OCI-LY3 (cell line): Measurements from ENCODE around the gene TMOD2.

Experiments used
- H2AFZ ChIP-seq: fragments of 200-600, 300-600 bp; shearing (Covaris generic); 2 replicates; pipeline ENCODE4 v1.6.0; 2014; ENCODE audit warnings: antibody characterized with exemption, low read depth, low read length
- H3K27ac ChIP-seq: fragments of 200-600, 300-600 bp; sonication (generic); 2 replicates; pipeline ENCODE4 v1.5.1; 2014; ENCODE audit warnings: mild to moderate bottlenecking, low read length, moderate library complexity, mixed read lengths
- H3K27me3 ChIP-seq: fragments of 200-600, 300-600 bp; sonication (generic); 2 replicates; pipeline ENCODE4 v1.6.1; 2014; ENCODE audit warnings: low read depth, low read length, mixed read lengths
- H3K36me3 ChIP-seq: fragments of 200-600, 300-600 bp; sonication (generic); replicated peaks from 2 replicates; pipeline ENCODE3; 2014; ENCODE audit warnings: low read depth, low read length, mixed read lengths
- H3K4me1 ChIP-seq: fragments of 300-600, 200-600 bp; sonication (generic); 2 replicates; pipeline ENCODE4 v1.6.1; 2014; ENCODE audit warnings: low read length, mixed read lengths
- H3K4me2 ChIP-seq: fragments of 200-600, 300-600 bp; sonication (generic); 2 replicates; pipeline ENCODE4 v1.6.1; 2014; ENCODE audit warnings: low read length, mixed read lengths
- H3K4me3 ChIP-seq: fragments of 300-600, 200-600 bp; sonication (generic); 2 replicates; pipeline ENCODE4 v1.5.1; 2014; ENCODE audit warnings: antibody characterized with exemption, mild to moderate bottlenecking, low read length, moderate library complexity
- H3K79me2 ChIP-seq: fragments of 300-600, 200-600 bp; shearing (Covaris generic); 2 replicates; pipeline ENCODE4 v1.6.1; 2014; ENCODE audit warnings: mild to moderate bottlenecking, low read length, mixed read lengths
- H3K9ac ChIP-seq: fragments of 300-600, 200-600 bp; shearing (Covaris generic); 2 replicates; pipeline ENCODE4 v1.6.0; 2014; ENCODE audit warnings: mild to moderate bottlenecking, low read length, moderate library complexity
- H3K9me3 ChIP-seq: fragments of 200-600, 300-600 bp; shearing (Covaris generic); 2 replicates; pipeline ENCODE4 v1.6.1; 2014; ENCODE audit warnings: low read length, mixed read lengths; ENCODE audit not compliant: insufficient read depth
- H4K20me1 ChIP-seq: fragments of 200-600, 300-600 bp; sonication (generic); 2 replicates; pipeline ENCODE4 v1.6.1; 2016; ENCODE audit warnings: low read length, mixed read lengths; ENCODE audit not compliant: insufficient read depth
- EZH2phosphoT487 ChIP-seq: fragments of 200-600 bp; shearing (Covaris generic); IDR thresholded peaks from 2 replicates; pipeline ENCODE4 v1.6.1; 2018; ENCODE audit warnings: antibody characterized with exemption, mixed run types, low read depth
- TF ChIP-seq, protein P1 (sequence below): fragments of 200-600, 300-600 bp; sonication (generic); IDR thresholded peaks from 2 replicates; pipeline ENCODE4 v1.5.1; 2014; ENCODE audit warnings: antibody characterized with exemption, low read length, low read depth

TMOD2 gene

DNA sequence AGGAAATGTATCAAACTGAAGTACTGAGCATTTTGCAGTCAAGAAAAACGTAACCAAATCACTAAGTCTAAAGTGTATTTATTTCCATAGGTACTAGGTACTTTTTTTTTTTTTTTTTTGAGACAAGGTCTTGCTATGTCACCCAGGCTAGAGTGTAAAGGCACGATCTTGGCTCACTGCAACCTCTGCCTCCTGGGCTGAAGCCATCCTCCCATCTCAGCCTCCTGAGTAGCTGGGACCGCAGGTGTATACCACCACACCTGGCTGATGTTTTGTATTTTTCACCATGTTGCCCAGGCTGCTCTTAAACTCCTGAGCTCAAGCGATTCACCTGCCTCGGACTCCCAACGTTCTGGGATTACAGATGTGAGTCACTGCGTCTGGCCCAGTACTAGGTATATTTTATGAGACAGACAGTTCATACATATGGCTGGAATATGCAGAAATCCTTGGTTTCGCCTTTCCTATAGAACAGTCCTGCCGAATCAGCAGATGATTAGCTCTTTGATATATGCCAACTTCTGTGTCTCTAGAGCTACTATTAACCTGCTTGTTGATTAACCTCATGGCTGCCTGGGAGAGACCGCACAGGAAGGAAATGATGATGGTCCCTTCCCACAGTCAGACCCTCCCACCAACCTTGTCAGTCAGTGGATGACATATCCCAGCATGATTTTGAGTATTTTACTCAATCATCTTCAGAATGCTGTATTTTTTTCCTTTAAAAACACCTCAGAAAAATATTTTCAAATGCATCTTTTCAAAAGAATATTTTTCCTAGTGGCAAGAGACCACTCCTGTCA, 110.4 kb downstream of the TMOD2 start:
- peaks cover 25% of the 10 kb centered on the region for H3K79me2 ChIP-seq
- H3K36me3 ChIP-seq, result peaks cover 19% of the 10 kb centered on the region
- TF ChIP-seq, protein P1, sequence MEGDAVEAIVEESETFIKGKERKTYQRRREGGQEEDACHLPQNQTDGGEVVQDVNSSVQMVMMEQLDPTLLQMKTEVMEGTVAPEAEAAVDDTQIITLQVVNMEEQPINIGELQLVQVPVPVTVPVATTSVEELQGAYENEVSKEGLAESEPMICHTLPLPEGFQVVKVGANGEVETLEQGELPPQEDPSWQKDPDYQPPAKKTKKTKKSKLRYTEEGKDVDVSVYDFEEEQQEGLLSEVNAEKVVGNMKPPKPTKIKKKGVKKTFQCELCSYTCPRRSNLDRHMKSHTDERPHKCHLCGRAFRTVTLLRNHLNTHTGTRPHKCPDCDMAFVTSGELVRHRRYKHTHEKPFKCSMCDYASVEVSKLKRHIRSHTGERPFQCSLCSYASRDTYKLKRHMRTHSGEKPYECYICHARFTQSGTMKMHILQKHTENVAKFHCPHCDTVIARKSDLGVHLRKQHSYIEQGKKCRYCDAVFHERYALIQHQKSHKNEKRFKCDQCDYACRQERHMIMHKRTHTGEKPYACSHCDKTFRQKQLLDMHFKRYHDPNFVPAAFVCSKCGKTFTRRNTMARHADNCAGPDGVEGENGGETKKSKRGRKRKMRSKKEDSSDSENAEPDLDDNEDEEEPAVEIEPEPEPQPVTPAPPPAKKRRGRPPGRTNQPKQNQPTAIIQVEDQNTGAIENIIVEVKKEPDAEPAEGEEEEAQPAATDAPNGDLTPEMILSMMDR, result no peak
- TF ChIP-seq EZH2phosphoT487, result no peak
- H3K4me3 ChIP-seq, result no peak overlapping the region
- H3K27me3 ChIP-seq, result no peaks in the 10 kb centered on the region
- H3K4me2 ChIP-seq, result no peak overlapping the region
- no peaks in the 10 kb centered on the region for H3K4me1 ChIP-seq
- H2AFZ ChIP-seq, result no peak overlapping the region
- H3K27ac ChIP-seq, result no peak overlapping the region
- H4K20me1 ChIP-seq, result peaks cover 15% of the 10 kb centered on the region
- H3K9ac ChIP-seq, result no peak overlapping the region
- no peaks in the 10 kb centered on the region for H3K9me3 ChIP-seq

DNA sequence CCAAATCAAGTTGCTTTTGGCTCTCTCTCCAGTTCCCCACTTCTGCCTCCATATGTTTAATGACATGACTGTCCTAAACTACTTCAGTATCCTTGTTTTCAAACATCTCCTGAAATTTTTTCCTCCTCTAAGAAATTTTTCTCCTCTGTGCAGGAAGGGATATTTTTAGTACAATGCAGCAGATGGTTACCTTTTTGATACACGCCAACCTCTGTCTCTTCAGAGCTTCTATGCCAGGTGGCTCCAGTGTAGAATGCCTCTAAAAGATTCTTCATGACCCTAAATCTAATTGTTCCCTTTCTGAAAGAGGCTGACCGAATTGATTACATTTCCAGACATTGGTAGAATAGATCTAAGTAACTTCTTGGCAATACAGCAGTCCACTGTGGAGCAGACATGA, 111.7 kb downstream of the TMOD2 start:
- H3K27me3 ChIP-seq, result no peaks in the 10 kb centered on the region
- no peak overlapping the region for H3K9ac ChIP-seq
- H3K4me1 ChIP-seq, result no peaks in the 10 kb centered on the region
- no peak overlapping the region for H3K4me3 ChIP-seq
- TF ChIP-seq, protein P1, result no peak
- no peak for TF ChIP-seq EZH2phosphoT487
- no peak overlapping the region for H3K4me2 ChIP-seq
- H2AFZ ChIP-seq, result no peak overlapping the region
- peaks cover 27% of the 10 kb centered on the region for H3K36me3 ChIP-seq
- H4K20me1 ChIP-seq, result peaks cover 14% of the 10 kb centered on the region
- H3K79me2 ChIP-seq, result peaks cover 16% of the 10 kb centered on the region; the same call in 1 of the 2 replicates
- no peaks in the 10 kb centered on the region for H3K9me3 ChIP-seq
- no peak overlapping the region for H3K27ac ChIP-seq

DNA sequence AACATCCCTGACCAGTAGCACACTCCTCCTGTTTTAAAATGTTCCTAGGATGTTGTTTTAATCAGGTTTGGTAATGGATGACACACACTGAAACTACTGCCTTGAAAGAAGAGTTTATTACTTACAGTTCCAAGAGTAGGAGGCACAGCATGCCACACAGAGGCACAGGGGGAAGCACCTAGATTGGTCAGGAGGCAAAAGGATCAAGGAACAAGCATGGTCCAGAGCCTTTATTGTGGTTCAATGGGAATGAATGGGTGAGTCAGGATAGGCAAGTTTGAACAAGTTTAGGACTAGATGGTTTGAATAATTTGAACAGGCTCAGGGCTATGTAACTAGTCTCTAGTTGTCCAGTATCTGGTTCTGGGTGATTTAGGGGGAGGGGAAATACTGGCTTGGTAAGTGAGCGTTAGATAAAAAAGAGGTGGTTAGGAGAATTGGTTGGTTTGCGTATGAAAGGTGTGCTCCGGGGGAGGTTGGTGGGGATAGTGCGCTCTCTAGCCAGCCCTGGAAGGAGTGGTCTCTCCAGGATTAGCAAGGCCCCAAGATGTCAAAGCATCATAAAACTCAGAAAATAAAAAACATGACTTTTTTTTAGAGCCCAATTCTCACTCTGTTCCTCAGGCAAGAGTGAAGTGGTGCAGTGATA, 113.1 kb downstream of the TMOD2 start:
- Histone ChIP-seq H3K4me2 (no peak overlapping the region), H3K36me3 (peaks cover 34% of the 10 kb centered on the region), H3K4me1 (no peaks in the 10 kb centered on the region), H3K4me3 (no peak overlapping the region), H3K9ac (no peak overlapping the region), H3K79me2 (peaks cover 7% of the 10 kb centered on the region; the same call in 1 of the 2 replicates), H3K27me3 (no peaks in the 10 kb centered on the region), H3K9me3 (no peaks in the 10 kb centered on the region), H3K27ac (no peak overlapping the region), H4K20me1 (peaks cover 14% of the 10 kb centered on the region), H2AFZ (no peak overlapping the region)
- TF ChIP-seq, protein P1, result no peak
- TF ChIP-seq EZH2phosphoT487, result no peak

DNA sequence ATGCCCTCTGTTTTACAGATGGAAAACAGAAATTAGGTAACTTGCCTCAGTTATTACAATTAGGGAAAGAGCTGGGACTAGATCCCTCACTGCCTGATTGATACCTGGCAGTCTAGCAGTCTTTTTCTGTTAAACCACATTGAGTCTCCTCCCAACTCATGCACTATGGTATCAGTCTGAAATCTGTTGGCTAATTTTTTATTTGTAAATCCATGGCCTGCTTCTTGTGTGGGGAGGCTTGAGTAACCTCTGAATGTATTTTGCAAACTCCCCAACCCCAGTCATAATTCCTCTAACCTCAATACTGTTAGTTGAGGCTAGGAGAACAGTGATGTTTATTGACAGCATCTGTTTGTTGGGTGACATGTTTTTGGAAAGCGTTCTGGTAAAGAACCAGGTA, 113.9 kb downstream of the TMOD2 start:
- Histone ChIP-seq H3K4me3 (no peak overlapping the region), H2AFZ (no peak overlapping the region), H4K20me1 (peaks cover 14% of the 10 kb centered on the region), H3K9me3 (no peaks in the 10 kb centered on the region), H3K27ac (no peak overlapping the region), H3K36me3 (peaks cover 37% of the 10 kb centered on the region), H3K79me2 (peaks cover 4% of the 10 kb centered on the region; the same call in 1 of the 2 replicates), H3K4me2 (no peak overlapping the region), H3K9ac (no peak overlapping the region), H3K27me3 (no peaks in the 10 kb centered on the region), H3K4me1 (no peaks in the 10 kb centered on the region)
- TF ChIP-seq, protein P1, result no peak
- no peak for TF ChIP-seq EZH2phosphoT487
